GM20431 (cell line): Measurements from ENCODE around the gene KDM4C.

Experiments
- in situ Hi-C: fragments of 300-500 bp; cut with MseI, MboI; formaldehyde crosslinking; loops from one replicate; pipeline ENCODE4 v1.15.0; 2020; ENCODE audit warnings: low sequenced_read_pairs; ENCODE audit not compliant: unreplicated experiment

Gene KDM4C

DNA sequence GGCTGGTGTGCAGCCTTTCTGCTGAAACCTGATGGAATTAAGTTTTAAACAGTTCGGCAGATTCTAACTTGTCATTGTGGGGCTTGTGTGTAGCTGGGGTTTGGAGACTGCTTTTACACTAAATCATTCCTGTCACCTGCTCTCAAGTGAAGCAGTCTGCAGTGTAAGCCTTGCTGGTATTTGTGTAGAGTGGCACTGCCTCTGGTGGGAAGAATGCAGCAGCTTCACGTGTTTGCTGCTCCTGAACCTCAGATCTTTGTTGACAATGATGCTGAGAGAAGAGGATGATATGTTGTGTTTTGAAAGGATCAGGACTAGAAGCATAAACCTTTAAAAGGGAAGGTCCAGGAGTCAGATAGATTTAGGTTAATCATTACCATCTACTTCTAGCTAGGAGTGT lies 88.1 kb downstream of the KDM4C start:
- in situ Hi-C loops = no loop called here

DNA sequence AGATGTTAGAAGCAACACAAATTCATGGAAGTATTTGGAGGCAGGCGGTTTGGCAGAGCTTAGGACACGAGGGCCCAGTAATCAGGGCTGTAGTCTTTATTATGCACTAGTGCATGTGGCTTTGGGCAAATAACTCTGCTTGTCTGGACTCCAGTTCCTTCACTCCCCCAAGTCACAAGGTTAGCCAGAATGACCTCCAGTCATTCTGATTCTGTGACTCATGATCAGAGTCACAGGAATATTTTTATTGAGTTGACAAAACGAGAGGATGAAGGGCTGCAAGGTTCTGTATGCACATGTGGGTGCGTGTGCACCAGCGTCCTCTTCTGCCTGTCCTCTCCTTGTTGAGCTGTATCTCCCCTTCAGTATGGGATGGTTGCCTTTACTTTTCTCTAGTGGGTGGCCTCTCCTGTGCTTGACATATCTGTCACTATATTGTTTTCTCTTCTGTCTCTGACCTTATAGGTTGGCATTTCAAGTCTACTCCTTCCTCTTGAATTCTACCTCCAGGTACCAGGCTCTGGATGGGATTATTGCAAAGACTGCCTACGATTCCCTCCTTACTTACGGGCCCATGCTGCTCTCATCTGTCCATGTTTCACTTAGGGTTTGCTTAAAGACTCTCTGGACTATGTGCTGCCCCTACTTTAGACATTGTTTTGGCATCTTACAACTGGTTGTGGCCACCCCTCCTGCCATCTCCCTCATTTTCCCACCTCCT lies 94.6 kb downstream of the KDM4C start:
- in situ Hi-C loops = no loop called here

DNA sequence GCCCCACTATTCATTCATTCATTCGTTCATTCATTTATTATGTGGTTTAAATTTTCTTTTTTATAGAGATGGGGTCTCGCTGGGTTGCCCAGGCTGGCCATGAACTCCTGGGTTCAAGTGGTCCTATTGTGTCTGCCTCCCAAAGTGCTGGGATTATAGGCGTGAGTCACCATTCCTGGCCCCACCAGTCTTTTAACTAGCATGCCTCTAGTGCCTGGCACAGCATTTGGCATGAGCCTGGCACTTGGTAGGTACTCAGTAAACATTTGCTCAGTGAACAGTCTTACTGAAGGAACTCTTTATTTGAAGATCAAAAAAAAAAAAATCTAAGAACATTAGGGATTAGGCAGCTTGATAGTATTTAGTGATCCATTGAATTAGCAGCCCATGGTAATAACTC lies 98.1 kb downstream of the KDM4C start:
- in situ Hi-C loops = no loop called here

DNA sequence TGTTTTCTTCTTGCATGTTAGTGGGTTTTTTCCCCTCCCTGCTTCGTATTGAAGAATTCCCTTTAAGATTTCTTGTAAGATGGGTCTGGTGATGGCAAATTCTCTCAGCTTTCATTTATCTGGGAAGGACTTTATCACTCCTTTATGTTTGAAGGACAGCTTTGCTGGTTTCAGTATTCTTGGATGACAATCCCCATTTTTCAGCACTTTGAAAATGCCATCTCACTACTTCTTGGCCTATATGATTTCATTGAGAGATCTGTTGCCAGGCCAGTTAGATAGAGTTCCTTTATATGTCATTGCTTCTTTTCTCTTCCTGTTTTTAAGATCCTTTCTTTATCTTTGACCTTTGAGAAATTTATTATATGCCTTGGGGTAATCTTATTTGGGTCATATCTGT lies 106.3 kb downstream of the KDM4C start:
- in situ Hi-C loops = no loop called here

DNA sequence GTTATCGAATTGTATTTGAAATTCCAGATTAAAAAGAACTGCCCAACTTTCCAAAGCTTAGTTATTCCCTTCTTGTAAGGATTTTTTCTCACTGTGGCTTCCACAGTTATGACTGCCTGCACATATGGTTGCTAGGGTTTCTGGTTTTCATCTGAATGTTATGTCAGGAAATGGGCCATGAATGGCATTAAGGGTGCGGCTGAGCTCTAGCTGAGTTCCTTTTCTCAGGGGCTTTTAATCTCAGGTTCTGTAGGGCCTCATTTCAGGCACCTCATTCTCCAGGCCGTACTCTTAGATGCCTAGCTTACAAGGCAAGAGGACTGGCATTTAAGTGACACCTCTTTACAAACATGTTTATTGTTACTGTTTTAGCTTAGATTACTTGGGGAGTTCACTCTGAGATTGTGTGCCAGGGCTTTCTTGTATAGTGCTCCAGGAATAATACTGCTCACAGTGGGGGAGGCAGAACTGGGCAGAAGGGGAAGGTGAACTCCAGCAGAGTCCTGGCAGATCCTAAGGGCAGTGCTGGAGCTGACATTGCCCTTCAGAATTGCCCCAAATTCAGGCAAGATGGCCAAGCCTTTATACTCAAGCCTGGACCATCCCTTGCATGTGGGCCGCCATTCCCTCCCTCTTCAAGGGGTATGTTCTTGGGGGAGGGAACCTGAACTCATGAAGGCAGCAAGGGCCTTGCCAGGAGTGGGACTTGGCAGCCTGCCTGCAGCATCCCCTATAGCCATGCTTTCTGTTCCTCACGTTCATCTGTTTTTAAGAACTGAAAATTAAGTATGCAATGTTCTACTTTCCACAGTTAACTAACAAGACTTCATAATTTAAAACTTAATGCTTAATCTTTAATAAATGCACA lies 111.5 kb downstream of the KDM4C start:
- in situ Hi-C loops = no loop called here

DNA sequence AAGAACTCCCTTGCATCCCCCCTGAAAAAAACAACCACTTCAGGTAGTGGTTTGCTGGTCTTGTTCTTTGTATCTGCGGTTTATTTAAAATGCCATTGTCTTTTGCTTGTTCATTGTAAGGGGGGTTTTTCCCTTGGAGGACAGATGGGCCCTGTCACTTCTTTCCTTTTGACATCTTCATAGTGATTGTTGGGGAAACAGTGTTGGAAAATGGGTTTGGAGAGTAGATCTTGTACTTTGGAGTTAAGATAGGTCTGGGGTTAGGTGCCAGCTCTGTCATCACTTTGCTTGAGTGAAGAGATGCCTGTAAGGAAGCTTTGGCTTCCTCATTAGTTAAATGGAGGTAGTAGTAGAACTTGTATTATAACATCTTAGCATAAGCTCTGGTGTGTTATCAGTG lies 112.4 kb downstream of the KDM4C start:
- in situ Hi-C loops = no loop called here

DNA sequence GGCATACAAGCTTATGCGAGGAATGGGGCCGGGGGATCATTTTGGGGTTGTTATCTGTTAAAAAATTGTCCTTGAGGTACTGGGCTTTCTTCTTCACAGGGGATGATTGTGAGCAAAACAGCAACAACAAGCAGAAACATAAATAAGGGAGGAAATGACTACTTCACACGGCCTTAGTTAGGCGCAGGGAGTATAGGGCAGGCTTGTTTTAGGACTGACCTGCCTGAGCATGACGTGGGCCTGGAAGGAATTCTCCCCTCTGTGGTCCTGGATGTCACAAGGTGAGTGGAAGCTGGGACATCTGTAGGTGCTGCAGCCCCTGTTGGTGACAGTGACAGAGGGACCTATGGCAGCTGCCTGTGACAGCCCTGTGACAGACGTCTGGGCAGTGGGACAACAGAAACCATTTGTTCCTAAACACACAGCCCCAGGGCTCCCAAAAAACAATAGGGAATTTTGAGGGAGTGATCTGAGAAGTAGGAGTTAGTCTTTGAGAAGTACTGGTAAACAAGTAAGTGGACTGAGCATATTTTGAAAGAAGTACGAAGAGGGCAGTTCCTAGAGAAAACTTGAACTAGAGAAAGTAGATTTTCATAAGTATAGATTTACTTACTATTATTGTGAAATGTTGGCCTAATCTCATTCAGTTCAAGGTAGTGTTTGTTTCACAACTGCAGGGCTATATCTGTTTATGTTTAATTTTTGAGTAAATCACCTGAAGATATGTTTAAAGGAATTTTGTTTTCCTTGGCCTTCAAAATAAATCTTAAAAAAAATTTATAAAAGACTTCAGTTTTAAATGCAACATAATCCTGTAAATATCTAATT lies 113.1 kb downstream of the KDM4C start:
- in situ Hi-C loops = no loop called here

DNA sequence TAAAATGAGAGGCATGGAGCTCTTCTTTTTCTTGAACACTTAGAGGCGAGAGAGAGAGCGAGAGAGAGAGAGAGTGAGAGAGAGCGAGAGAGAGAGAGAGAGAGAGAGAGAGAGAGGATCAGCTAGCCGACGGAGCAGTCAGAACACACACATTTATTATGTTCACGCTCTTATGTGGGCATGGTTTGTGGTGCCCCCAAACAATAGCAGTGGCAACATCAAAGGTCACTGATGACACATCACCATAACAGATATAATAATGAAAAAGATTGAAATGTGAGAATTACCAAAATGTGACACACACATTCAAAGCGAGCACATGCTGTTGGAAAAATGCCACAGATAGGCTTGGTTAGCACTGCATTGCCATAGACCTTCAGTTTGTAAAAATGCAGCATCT lies 116.1 kb downstream of the KDM4C start:
- in situ Hi-C loops = no loop called here

DNA sequence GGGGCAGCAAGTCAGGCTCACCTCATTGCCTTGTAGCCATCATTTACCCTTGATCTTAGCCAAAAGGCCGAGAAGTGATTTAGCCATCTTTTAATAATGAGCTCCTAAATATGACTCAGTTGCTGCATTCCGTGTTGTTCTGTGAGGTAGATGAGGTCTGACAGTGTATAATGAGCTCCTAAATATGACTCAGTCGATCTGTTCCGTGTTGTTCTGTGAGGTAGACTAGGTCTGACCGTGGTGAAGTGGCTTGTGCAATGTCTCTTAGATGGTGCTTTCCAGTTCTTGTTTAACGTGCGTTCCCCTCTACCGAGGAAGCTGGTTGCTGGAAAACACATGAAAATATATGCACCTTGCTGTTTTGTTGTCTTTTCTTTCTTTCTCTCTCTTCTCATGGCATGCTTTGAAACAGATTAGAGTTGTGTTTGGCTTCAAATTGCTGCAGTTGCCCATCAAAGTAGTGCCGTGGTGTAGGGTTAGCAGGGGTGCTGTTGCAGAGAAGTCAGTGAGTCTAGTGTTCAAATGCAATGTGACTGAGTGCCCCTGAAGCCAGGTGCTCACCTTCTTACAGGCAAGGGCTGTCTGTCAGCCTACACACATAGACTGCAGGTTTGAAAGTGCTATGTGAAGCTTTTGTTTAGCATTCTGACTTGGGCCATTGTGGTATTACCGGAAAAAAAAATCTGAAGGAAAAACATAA lies 118.6 kb downstream of the KDM4C start:
- in situ Hi-C loops = no loop called here

DNA sequence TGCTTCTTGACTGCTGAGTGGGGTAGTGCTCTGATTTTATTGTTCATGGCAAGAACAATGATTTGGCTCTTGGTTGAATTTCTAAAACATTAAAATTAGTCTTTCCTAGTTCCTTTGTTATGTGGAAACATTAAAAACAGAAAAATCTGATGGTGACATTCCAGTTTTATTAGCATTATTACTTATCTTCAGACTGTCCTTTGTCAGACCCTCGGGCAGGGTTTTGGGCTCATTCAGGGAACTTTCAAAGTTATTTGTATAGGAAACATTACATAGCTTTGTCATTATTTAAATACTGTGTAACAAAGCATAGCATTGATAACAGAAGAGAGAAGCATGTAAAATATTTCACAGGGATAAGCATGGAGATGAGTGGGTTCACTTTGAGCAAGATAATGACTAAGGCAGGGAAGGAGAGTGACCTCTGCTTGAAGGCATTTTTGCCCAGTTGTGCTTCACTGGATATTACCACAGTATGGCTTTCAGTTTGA lies 119.9 kb downstream of the KDM4C start:
- in situ Hi-C loops = no loop called here

DNA sequence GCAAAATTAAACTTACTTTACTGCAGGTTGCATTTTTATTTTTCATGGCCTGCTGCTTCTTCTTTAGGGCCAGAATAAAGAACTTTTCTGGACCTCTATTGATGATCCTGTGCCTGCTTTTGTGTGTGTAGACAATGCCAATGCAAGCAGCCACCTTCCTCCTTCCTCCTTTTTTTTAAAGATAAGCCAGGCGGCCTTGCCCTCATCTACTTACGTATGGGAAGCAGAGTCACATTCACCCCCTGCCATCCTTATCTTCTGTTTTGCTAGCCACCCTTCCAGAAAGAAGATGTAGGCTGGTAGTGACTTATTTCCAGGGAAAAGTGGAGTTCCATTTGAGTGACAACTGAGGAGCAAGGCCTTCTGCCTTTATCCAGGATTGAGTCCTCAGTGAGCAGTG lies 122.9 kb downstream of the KDM4C start:
- in situ Hi-C loops = no loop called here

DNA sequence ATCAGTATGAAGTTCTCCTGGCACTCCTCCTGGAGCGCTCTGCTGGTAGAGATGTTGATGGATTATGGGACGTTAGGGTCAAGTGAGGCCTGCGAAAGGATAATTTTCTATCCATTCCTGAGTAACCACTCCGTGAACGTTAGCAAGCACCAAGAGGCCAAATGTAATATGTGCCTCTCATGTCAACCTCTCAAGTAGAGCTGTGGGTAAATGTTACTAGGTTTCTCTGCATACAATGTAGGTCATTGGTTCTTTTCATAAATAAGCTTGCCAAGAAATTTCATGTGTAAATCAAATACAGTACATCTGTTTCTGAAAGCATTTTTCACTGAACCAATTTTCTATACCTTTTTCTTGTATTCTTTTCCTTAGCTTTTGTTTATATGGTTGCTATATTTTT lies 126.3 kb downstream of the KDM4C start:
- in situ Hi-C loops = no loop called here

DNA sequence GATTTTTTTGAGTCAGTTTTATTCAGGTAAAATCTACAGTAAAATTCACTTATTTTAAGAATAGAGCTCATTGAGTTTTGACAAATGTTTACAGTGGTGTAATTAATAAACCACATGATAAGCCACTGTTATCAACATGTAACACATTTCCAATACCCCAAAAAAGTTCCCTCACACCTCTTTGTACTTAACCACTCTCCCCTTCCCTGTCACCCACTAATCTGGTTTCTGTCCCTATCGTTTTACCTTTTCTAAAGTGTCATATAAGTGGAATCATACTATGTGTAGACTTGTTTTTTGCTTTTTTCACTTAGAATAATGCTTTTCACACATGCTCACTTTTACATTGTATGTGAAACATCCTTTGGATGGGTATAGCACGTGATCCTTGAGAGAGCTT lies 127.2 kb downstream of the KDM4C start:
- in situ Hi-C loops = no loop called here

DNA sequence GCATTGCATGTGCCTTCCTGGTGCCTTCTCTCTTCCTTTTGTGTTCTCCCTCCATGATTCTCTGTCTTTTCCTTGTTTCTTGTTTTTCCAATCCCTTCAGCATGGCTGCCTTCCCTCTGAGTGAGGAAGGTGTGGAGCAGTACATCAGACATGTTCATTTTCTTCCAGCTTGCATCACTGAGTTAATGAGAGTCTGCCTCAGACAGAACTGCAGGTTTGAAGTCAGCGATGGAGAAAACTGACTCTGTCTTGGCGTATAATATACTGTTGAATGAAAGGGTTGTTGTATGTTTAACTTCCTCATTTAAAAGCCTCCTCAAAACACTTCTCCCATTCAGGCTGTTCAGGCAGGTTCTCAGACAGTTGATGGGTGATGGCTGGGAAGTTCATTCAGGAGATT lies 129.3 kb downstream of the KDM4C start:
- in situ Hi-C loops = no loop called here

DNA sequence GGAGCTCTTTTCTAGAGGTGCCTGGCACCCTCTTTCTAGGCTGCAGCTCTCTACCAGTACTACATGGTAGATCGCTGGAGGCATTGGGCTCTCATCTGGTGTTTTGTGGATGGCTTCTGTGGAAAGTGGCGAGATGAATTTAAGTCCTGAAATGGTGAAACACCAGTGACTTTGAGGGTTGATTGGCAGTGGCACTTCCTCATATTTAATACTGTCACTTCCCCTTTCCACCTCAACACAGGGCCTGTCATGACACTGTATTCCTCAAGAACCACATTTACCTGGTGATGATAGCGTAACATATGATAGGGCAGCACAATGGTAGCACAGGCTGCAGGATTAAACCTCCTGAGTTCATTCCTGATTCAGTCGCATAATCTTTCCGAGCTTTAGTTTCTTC lies 132.1 kb downstream of the KDM4C start:
- in situ Hi-C loops = no loop called here

DNA sequence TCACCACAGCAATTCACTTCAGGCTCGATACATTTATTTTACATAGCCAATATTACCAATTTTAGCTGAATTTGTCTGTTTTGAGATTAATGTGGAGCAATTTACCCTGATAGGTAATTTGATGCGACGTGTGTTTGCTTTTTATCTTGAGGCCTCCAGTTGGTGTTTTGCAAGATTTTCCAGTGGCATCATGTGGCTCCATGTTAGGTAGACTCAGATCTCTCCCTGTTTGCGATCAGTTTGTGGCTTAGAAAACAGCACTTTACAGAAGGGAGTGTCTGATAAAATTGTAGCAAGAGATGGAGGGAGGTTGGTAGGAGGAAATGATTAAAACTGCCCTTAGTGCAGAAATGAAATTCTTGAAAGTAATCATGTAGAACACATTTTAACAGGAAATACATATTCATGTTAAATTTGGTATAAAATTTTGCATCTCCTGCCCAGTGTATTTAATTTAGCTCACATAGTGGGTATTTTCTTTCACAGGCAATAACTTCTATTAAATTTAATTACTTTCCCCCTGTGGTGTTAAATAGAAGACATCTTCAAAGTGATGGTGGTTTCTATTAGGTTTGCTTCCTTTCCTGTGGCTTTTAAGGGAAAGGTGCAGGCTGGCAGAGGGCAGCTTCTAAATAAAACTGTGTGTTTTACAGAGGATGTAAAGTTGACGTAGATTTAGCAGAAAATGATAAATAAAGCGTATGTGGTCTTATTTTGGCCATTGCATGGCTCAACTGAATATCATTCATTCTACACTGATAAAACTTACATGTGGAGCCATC lies 135.8 kb downstream of the KDM4C start:
- in situ Hi-C loops = no loop called here

DNA sequence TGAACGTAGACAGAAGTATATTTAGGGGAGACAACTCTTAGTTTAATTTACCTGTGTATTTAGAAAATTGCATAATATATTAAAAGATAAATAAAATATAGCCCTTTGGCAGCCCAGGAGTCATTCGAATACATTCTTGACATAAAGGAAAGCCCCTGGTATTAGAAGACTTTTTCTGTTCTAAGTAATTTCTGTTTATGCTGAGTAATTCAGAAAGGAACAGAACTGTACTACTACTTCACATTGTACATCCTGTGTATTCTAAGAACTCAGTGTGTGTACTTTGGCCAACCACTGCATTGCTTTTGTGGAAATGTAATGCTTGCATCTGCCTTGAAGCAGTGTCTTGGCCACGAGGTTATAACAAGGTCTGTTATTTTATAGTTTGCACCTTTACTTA lies 136.4 kb downstream of the KDM4C start:
- in situ Hi-C loops = no loop called here

DNA sequence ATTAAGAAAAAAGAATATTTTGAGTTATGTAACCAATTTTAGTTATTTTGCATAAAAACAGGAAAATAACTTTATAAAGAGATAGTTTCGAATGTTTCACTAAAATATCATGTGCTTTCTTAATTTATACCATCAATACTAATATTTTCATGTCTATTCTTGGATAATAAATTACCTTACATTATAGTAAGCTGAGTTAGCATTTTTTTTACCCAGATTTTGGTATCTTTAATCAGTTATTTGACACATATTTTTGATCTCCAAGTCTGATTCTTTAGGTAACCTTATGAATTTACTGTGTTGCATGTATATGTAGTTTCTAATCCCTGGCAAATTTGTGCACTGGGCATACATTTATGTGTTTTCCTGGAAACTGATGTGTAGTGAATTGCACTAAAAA lies 138.0 kb downstream of the KDM4C start:
- in situ Hi-C loops = no loop called here

DNA sequence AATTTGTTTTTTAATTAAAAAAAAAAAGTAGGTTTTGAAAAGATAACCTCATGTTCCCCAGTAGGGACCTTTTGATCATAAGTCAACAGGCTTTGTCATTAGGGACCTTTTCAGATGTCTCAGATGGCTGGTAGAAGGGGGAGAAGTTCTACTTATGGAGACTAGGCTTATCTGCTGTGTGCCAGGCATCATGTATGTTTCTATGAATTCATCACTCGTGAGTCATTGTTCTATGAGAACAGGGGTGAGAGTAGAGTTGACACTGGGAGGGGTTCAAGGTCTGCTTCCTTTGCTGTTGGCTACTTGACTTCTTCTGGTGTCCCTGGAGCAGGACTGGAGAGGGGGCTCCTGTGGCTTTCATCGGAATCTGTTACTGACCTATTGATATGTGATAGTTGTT lies 138.8 kb downstream of the KDM4C start:
- in situ Hi-C loops = no loop called here
